SH-SY5Y (cell line): ENCODE results near the gene BLVRB.

Experiments used
- GATA2 ChIP-seq: IDR thresholded peaks from 2 replicates; pipeline ENCODE4 v1.6.1; 2011; ENCODE audit warnings: mild to moderate bottlenecking, low read depth, low read length
- GATA3 ChIP-seq: IDR thresholded peaks from 2 replicates; pipeline ENCODE4 v1.6.1; 2011; ENCODE audit warnings: low read depth, mild to moderate bottlenecking, low read length, moderate library complexity

GRCh38 chr19:40512110-40512472 lies 46.5 kb upstream of the BLVRB start:
- TF ChIP-seq GATA3 (no peak), GATA2 (no peak)
